Testis (tissue), 2 donors: ENCODE measurements around the gene CFDP1.
A peak's percentile ranks its signal among the peaks of the same experiment; 100 is the strongest.

Experiments
- POLR2A ChIP-seq: fragments of 450-650 bp; IDR thresholded peaks from one replicate; pipeline ENCODE4 v1.6.1; 2017; ENCODE audit warnings: antibody characterized with exemption, mild to moderate bottlenecking, moderate library complexity
- TF ChIP-seq, protein P1 (sequence below), 3 experiments: fragments of 450-650 bp in 2 of 3; fragments of 200-600 bp in 1 of 3; sonication (generic) in 1 of 3; IDR thresholded peaks; one replicate each; pipeline ENCODE4 v1.5.1; 2016 to 2019; ENCODE audit warnings: antibody characterized with exemption in 3 of 3, mild to moderate bottlenecking in 2 of 3, moderate library complexity in 1 of 3

DNA sequence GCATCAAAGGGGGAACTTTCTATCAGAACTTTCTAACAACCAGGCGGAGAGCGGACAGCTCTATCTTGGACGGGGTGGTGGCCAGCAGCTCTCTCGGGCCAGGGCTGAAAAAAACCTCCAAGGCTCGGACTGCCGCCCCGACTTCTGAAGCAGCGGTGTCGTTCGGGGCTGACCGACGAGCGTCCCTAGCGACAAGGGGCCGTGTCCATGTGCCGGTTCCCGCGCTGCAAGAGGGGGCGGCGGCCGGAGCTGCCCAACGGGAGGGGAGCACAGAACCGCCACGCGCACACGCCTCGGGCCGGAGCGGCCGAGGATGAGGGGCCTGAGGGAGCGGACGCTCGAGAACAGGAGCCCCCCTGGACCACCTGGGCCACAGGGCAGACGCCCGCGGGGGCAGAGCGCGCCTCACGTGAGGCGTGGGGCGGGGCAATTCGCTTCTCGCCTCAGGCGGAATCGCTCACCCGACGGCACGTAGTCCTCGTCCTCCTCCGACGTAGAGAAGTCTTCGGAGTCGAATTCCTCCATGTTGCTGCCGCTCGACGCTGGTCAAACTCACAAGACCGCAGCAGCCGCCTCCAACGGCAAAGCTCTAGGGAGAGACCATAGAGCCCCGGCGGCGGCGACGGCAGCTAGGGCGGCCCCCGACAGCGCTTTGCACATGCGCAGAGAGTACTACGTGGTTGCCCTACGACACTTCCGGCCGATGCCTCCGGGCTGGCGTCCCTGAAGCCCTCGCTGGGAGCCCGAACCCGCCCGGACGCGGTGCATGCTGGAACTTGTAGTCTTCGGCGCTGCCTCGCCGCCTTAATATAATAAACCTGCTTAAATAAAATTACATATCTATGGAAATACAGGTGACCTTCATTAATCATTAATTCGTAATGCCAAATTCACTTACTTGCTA, at the start of gene CFDP1:
- TF ChIP-seq, protein P1, sequence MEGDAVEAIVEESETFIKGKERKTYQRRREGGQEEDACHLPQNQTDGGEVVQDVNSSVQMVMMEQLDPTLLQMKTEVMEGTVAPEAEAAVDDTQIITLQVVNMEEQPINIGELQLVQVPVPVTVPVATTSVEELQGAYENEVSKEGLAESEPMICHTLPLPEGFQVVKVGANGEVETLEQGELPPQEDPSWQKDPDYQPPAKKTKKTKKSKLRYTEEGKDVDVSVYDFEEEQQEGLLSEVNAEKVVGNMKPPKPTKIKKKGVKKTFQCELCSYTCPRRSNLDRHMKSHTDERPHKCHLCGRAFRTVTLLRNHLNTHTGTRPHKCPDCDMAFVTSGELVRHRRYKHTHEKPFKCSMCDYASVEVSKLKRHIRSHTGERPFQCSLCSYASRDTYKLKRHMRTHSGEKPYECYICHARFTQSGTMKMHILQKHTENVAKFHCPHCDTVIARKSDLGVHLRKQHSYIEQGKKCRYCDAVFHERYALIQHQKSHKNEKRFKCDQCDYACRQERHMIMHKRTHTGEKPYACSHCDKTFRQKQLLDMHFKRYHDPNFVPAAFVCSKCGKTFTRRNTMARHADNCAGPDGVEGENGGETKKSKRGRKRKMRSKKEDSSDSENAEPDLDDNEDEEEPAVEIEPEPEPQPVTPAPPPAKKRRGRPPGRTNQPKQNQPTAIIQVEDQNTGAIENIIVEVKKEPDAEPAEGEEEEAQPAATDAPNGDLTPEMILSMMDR (IDR thresholded peaks at IDR 0.05) = peak in 1 of 3 experiments; percentile 2
- no peak for TF ChIP-seq POLR2A
